ENCODE results near the gene SYNE2. TPM values are rescaled to one million over a fixed set of nuclear protein-coding genes. Genes with fewer than 3 reads are reported as not detected.

Gene SYNE2
- total RNA-seq, 4 donors from 2014 or later: 136 to 323 (median 215) TPM

DNA sequence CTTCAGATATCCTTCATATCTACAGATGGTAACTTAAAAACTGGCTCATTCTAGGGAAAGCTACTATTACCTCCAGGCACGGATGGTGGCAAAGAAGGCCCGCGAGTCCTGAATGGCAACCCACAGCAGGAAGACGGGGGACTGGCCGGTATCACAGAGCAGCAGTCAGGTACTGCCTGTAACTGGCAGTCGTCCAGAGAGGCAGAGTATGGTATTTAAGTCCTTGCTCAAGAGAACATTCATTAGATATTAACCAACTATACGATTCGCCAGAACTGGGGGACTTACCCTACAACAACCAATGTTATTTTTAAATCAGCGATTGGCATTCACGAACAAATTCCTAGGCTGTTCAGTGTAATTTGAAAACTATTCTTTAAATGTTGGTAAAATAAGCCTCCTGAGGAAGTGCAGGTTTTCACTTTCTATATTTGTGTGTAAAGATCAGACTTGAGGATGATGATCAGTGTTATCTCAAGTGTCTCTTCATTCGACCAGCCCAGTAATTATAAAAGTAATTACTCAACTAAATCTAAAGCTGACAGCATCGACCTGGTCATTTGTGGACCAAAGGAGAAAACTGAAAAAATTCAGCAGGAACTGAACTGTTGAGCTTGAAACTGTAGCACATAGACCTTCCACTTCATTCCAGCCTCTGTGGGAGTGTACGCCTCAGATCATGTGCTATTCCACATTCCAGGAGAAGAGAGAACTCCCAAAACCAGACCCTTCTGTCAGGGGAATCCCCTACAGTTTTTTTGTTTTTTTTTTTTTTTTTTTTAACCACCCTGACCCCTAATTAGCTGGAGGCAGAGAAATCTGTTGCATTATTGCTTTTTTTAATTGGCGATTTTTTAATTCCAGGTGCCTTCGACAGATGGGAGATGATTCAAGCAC lies 365.8 kb downstream of the SYNE2 start:
- TF ChIP-seq, protein P1, sequence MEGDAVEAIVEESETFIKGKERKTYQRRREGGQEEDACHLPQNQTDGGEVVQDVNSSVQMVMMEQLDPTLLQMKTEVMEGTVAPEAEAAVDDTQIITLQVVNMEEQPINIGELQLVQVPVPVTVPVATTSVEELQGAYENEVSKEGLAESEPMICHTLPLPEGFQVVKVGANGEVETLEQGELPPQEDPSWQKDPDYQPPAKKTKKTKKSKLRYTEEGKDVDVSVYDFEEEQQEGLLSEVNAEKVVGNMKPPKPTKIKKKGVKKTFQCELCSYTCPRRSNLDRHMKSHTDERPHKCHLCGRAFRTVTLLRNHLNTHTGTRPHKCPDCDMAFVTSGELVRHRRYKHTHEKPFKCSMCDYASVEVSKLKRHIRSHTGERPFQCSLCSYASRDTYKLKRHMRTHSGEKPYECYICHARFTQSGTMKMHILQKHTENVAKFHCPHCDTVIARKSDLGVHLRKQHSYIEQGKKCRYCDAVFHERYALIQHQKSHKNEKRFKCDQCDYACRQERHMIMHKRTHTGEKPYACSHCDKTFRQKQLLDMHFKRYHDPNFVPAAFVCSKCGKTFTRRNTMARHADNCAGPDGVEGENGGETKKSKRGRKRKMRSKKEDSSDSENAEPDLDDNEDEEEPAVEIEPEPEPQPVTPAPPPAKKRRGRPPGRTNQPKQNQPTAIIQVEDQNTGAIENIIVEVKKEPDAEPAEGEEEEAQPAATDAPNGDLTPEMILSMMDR (IDR thresholded peaks at IDR 0.05; ENCODE audit: low read depth): no peak

DNA sequence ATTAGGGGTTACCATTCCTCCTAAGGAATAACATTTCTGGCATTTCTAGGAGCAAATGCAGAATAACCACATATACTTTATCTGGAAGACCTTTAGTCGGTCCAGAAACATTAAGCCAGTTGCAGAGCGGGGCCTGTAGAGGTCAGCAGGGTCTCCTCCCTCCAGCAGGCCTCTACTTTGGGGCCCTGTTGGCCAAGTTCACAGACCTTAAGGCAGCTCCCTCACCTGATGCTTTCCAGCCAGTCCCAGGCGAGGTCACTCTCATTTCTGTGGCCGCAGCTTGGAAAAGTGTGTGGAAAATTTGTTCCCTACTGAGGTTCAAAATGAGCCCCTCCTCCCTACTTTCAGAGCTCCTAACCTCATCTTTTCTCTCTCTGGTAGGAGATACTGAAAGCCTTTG lies 367.3 kb downstream of the SYNE2 start:
- TF ChIP-seq, protein P1 (IDR thresholded peaks at IDR 0.05; ENCODE audit: low read depth): no peak

DNA sequence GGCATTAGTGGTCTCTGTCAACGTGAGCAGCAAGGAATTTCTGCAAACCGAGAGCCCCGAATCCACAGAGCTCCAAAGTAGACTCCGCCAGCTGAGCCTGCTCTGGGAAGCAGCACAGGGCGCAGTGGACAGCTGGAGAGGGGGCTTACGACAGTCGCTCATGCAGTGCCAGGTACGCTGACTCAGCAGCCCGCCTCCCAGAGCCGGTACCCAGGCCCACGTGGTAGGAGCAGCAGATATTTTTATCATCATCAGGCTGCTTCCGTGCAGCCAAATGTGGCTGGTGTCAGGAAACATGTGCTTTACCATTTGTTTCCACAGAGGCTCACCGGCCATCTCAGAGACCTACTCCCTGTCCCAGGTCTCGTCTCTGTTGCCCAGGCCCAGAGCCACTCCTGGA lies 367.7 kb downstream of the SYNE2 start:
- TF ChIP-seq, protein P1 (IDR thresholded peaks at IDR 0.05; ENCODE audit: low read depth): no peak

DNA sequence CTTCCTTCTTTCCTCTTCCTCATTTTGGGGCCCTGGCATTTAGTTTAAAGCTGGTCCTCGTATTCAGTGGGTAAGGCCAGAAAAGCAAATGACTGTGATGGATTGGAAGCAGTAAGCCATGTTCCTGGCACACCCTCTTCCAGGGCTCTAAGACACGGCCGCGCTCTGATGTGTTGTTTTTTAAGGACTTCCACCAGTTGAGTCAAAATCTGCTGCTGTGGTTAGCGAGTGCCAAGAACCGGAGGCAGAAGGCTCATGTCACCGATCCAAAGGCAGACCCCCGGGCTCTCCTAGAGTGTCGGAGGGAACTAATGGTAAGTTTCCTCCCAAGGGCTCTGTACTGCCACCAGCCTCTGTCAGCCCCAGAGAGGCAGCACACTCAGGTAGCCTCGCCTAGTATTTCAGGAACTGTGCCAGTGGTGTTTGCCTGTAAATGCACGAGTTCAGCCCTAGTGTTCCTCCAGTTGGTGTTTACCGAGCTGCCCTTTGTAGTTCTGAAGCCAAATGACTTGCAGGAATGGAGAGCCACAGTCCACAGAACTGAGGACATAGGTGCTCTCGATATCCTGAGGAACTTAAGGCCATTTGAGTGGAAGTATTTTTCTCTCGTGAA lies 368.7 kb downstream of the SYNE2 start:
- TF ChIP-seq, protein P1 (IDR thresholded peaks at IDR 0.05; ENCODE audit: low read depth): no peak

DNA sequence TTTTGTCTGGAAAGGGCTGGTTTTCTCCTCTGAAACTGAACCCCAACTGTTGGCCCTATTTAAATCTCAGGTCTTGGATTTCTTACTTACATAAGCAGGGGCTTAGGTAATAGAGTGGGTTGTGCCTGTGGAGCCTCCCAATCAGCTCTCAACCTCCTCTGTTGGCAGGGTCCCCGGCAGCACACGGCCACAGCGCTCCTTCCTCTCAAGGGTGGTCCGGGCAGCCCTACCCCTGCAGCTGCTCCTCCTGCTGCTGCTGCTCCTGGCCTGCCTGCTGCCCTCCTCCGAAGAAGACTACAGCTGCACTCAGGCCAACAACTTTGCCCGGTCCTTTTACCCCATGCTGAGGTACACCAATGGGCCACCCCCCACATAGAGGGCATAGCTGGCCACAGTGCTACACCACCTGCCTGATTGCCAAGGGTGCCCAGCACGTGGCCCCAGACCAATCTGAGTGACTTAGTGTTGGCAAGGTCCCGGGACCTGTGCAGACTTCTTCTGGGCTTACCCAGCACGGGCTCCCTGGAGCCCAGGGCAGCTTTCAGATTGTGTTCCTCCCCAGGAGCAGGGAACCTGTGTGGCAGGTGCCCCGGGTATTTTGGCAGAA lies 372.4 kb downstream of the SYNE2 start:
- TF ChIP-seq, protein P1 (IDR thresholded peaks at IDR 0.05; ENCODE audit: low read depth): no peak

DNA sequence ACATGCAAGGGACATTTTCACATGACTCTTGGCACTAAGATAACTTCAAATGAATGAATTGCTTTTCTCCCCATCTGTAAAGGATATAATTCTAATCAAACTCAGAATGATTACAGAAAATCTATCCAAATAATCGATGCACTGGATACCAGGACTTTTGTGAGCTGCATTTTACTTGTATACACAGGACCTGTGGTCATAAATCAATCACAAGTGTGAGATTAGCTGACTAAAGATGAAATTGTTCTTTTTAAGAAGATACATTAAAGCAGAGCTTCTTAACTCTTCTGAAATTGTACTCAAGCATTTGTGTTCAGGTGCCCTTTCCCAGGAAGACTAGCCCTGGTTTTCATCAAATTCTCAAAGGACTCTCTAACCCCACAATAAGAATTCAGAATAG lies 375.1 kb downstream of the SYNE2 start:
- TF ChIP-seq, protein P1 (IDR thresholded peaks at IDR 0.05; ENCODE audit: low read depth): no peak

DNA sequence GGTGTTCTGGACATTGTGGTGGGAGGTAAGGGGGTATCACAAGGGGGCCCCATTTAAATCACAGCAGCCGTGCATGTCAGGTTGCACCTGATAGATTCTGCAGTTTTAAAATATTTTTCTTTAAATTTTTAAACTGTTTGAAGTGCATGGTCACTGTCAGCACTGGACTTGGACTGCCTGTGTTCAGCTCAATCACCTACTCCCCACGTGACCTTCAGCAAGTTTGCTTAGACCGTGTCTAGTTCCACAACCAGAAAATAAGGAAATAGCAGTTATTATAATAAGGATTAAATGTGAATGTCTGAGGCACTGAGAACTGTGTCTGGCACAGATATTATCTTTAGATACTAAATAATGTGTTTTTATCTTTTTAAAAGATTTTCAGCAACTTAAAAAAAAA lies 376.7 kb downstream of the SYNE2 start:
- TF ChIP-seq, protein P1 (IDR thresholded peaks at IDR 0.05; ENCODE audit: low read depth): no peak
